ENCODE results near the gene SZRD1.

DNA sequence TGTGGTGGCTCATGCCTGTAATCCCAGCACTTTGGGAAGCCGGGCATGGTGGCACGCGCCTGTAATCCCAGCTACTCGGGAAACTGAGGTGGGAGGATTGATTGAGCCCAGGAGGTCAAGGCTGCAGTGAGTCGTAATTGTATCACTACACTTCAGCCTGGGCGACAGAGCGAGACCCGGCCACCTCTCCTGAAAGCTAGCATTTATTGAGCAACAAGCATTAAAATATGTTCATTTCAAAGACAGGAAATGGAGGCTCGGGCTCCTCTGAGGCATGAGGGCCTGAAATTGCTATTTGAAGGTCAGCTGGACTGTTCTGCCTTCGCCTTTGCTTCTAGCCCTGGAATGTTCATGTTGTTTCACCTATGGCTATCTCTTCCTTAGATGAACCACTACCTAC lies 35.7 kb downstream of the SZRD1 start:
- TF ChIP-seq, protein P1, sequence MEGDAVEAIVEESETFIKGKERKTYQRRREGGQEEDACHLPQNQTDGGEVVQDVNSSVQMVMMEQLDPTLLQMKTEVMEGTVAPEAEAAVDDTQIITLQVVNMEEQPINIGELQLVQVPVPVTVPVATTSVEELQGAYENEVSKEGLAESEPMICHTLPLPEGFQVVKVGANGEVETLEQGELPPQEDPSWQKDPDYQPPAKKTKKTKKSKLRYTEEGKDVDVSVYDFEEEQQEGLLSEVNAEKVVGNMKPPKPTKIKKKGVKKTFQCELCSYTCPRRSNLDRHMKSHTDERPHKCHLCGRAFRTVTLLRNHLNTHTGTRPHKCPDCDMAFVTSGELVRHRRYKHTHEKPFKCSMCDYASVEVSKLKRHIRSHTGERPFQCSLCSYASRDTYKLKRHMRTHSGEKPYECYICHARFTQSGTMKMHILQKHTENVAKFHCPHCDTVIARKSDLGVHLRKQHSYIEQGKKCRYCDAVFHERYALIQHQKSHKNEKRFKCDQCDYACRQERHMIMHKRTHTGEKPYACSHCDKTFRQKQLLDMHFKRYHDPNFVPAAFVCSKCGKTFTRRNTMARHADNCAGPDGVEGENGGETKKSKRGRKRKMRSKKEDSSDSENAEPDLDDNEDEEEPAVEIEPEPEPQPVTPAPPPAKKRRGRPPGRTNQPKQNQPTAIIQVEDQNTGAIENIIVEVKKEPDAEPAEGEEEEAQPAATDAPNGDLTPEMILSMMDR (IDR thresholded peaks at IDR 0.05; ENCODE audit: poor library complexity, severe bottlenecking), result no peak
- TF ChIP-seq EZH2 (IDR thresholded peaks at IDR 0.05; ENCODE audit: borderline replicate concordance, insufficient read depth, low read length, poor library complexity, severe bottlenecking) (no peak), SMC3 (conservative IDR thresholded peaks at IDR 0.05; ENCODE audit: poor library complexity) (no peak), POLR2AphosphoS5 (IDR thresholded peaks at IDR 0.05) (no peak), EP300 (conservative IDR thresholded peaks at IDR 0.05; ENCODE audit: poor library complexity, severe bottlenecking) (no peak)
- TF ChIP-seq, protein P2, sequence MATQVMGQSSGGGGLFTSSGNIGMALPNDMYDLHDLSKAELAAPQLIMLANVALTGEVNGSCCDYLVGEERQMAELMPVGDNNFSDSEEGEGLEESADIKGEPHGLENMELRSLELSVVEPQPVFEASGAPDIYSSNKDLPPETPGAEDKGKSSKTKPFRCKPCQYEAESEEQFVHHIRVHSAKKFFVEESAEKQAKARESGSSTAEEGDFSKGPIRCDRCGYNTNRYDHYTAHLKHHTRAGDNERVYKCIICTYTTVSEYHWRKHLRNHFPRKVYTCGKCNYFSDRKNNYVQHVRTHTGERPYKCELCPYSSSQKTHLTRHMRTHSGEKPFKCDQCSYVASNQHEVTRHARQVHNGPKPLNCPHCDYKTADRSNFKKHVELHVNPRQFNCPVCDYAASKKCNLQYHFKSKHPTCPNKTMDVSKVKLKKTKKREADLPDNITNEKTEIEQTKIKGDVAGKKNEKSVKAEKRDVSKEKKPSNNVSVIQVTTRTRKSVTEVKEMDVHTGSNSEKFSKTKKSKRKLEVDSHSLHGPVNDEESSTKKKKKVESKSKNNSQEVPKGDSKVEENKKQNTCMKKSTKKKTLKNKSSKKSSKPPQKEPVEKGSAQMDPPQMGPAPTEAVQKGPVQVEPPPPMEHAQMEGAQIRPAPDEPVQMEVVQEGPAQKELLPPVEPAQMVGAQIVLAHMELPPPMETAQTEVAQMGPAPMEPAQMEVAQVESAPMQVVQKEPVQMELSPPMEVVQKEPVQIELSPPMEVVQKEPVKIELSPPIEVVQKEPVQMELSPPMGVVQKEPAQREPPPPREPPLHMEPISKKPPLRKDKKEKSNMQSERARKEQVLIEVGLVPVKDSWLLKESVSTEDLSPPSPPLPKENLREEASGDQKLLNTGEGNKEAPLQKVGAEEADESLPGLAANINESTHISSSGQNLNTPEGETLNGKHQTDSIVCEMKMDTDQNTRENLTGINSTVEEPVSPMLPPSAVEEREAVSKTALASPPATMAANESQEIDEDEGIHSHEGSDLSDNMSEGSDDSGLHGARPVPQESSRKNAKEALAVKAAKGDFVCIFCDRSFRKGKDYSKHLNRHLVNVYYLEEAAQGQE (IDR thresholded peaks at IDR 0.05; ENCODE audit: borderline replicate concordance), result no peak

All from neural cell (in vitro differentiated cells).